ENCODE results near the gene CBR4.
A peak's percentile ranks its signal among the peaks of the same experiment; 100 is the strongest.

The CBR4 gene

DNA sequence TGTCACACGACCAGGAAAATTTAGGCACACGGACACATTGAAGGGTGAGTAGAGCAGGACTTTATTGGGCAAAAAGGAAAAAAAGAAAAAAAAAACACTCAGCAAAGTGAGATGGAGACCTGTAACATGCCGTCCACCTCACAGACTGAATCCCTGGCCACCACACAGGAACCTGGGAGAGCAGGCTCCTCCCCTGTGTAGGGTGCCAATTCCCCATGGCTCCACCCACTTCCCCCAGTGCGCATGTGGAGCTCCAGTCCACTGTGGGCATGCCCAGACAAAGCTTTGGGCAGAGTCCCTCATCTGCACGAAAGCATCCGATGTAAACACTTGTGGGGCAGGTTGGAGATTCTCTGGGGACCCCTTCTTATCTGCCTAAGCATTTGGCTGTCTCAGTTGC is 23.6 kb upstream of the CBR4 start:
- no peak for DNase-seq (ENCODE audit: low spot score)

DNA sequence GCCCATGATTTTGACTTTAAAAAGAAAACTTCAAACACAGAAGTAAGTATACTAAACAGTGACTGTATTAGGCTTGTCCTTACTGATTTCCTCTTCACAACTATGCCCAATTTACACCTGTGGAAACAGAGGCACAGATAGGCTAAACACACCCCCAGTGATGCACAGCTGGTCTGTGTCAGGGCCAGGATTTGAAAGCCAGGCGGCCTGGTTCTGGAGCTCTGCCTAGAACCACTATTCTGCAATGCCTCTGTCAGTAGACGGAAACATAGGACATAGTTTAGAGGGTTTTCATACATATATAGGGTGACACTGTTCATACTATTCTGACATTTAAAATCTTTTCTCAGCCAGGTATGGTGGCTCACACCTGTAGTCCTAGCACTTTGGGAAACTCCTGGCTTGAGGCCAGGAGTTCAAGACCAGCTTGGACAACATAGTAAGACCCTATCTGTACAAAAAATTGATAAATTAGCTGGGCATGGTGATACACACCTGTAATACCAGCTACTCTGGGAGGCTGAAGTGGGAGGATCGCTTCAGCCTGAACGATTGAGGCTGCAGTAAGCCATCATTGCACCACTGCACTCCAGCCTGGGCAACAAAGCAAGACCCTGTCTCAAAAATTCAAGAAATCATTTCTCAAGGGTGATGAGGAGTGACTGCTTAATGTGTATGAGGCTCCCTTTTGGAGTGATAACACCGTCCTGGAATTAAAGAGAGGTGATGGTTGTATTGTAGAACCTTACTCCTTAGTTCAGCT is 23.0 kb upstream of the CBR4 start:
- no peak for DNase-seq (ENCODE audit: low spot score)

GRCh38 chr4:169032194-169032593 is 22.1 kb upstream of the CBR4 start:
- no peak for DNase-seq (ENCODE audit: low spot score)

- DNase-seq (ENCODE audit: low spot score): no peak
Measured at GRCh38 chr4:169031392-169031791, 21.3 kb upstream of the CBR4 start.

DNA sequence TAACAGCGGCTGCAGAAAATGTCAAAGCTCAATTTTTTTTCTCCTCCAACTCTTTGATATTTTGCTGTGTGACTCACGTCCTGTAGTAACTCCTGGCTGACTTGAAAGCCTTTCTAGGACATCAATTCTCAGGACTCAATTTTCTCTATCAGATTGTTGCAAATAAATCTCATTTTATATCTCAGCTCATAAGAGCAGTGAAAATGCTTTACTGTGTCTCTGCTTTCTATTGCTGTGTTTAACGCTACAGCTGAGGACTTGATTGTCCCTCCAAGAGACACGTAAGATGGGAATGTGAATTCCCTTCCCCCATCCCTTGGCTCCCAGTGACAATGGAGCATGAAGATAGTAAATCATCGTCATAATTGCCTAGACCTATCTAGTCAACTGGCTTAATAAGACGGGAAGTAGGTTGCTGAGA is 20.5 kb upstream of the CBR4 start:
- DNase-seq (ENCODE audit: low spot score): peak; percentile 49

DNA sequence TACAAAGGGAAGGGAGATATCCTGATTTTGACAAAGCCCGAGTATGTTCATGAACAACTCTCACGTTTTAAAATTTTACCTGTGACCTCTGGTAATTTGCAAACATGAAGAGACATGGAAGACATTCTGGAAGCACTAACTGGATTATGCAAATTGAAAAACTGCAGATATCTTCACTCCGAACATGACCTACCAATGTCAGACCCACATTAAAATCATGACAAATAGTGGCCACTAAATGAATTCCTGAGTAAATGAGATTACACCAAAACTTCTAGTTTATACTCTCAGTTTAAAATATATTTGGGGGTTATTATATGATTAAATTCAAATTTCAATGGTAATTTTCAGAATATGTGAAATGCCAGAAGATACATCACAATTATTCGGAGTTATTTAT is 19.9 kb upstream of the CBR4 start:
- DNase-seq (ENCODE audit: low spot score): no peak

DNA sequence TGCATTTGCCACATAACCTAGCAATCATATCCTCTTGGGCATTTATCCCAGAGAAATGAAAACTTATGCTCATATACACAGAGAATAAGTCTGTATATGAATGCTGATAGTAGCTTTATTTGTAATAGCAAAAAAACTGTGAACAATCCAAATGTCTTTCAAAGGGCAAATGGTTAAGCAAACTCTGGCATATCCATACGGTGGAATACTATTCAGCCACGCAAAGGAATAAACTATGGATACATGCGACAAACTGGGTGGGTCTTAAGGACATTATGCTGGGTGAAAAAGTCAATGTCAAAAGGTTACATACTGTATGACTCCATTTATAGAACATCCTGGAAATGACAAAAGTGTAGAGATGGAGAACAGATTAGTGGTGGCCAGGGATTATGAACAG is 17.6 kb upstream of the CBR4 start:
- no peak for DNase-seq (ENCODE audit: low spot score)

- no peak for DNase-seq (ENCODE audit: low spot score)
Measured at GRCh38 chr4:169025184-169025583, 15.1 kb upstream of the CBR4 start.

- DNase-seq (ENCODE audit: low spot score): peak; percentile 50
Measured at GRCh38 chr4:169024762-169025161, 14.7 kb upstream of the CBR4 start.

- DNase-seq (ENCODE audit: low spot score): no peak
Measured at GRCh38 chr4:169018406-169018805, 8.4 kb upstream of the CBR4 start.

GRCh38 chr4:169017971-169018370 is 7.9 kb upstream of the CBR4 start:
- no peak for DNase-seq (ENCODE audit: low spot score)

GRCh38 chr4:169015186-169015623 is 5.2 kb upstream of the CBR4 start:
- peak; percentile 25 for DNase-seq (ENCODE audit: low spot score)

DNA sequence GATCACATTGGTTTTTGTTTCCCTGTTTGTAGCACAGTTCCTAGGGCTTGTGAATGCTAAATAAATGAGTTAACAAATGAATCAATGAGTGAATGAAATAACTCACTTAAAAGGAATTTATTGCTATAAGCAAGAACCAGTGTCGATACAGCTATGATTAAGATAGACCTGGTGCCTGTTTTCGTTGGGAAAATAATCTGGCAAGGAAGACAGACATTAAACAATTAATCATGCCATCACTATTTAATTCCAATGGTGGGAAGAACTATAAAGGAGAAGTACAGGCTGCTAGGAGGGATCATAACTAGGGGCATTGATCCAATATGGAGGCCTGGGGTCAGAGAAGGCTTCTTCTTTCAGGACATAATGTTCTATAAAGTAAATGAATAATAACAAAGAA is 4.5 kb upstream of the CBR4 start:
- peak; percentile 42 for DNase-seq (ENCODE audit: low spot score)

DNA sequence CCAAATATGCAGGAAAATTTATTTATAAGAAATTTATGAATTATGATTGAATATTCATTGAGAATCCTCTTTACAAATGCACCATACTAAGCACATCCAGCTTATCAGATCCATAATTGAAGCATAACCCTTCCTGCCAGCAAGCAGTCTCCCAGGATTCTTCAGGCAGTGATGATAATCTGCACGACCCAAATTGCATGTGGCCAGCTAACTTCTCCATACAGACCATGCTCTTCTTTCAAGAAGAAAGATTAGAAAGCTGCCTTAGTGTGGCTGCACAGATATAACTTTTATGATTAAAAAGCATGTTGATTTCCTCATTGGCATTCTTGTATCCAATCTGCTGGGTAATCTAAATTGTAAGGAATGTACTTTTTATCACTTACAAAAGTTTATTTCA is 3.3 kb upstream of the CBR4 start:
- no peak for DNase-seq (ENCODE audit: low spot score)

DNA sequence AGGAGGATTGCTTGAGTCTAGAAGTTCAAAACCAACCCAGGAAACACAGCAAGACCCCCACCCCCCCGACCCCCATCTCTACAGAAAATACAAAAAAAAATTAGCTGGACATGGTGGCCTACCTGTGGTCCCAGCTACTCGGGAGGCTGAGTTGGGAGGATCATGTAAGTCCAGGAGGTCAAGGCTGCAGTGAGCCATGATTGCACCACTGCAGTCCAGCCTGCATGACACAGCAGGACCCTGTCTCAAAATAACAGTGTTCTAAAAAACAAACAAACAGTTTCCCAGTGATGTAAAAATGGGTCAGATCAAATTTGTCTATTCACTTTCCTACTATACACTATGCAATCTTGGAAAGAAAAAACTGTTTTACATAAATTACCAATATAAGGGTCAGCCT is 2.0 kb upstream of the CBR4 start:
- no peak for DNase-seq (ENCODE audit: low spot score)

DNA sequence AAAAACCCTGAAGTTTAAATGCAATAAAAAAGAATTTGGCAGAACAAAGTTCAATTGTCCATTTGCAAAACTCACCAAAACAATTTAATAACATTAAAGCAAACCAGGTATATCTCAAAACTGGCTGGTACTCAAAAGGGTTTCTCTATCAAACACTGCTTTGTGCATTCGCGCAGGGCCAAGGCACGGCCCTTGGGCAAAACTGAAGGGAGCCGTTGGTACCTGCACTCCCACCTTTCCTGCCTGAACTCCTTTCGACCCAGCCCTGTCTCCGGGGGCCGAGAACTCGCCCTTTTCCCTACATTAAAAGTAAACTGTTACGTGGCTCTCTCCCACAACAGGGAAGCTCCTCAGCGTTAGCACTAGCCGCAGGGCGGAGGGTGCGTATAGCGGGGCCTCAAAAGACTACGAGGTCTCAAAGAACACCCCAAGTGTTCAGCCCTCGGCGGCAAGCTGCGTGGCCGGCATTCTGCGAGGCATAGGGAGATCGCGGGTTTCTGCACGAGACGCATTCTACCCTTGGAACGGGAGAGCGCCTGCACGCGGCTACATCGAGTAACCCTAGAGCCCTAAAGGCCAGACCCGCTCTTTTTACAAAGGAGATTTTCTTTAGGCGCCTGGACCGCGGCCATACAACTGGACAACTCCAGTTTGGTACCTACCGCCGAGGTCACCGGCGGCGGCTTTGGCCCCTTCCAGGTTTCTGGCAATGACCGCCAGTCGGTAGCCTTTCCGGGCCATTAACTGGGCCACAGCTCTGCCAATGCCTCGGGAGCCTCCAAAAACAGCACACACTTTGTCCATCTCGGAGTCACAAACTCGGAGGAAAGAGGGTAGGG is 550 bp downstream of the CBR4 start:
- peak; percentile 64 for DNase-seq (ENCODE audit: low spot score)

DNA sequence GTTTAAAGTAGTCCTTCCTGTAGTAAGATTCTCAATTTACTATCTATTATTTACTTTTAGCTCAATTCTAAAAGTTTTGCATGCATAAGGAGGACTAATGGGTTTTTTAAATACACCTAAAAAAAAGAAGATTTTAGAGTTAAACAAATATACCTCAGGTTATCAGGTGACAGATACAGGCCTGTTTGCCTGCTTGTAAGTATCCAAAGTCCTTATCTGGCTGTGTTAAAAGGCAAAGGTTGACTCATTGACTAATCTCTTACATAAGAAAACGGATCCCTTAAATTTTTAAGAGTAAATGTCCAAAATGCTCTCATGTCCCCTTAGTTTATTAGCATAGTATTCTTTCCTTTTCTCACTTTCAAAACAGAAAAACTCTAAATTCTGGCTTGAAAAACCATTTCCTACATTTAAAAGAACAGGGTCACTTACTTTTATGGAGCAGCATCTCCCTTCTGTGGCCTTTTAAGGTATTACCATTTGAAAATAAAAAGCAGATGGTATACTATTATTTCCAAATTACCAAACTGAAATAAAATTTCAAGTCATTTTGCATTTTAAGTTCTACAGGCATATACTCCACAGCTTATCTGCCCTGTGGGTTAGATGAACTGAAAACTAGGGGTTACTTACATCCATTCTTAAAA is 4.5 kb downstream of the CBR4 start:
- DNase-seq (ENCODE audit: low spot score): peak; percentile 26

GRCh38 chr4:169000315-169000714 is 9.7 kb downstream of the CBR4 start:
- no peak for DNase-seq (ENCODE audit: low spot score)

DNA sequence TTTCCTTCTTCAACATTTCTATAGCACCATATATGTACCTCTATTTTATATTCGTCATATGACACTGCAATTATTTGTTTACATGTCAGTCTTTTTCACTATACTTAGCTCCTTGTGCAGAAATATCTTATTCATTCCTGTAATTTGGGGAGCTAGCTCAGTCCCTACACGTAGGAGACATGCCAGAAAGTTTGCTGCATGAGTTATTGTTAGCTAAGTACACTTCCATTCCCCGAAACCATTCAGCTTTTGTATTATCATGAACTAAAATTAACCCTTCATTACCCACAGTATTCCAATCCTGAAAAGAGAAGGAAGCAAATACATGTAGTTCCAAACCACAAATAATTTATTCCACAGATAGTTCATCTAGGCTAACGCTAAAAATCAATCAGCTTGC is 10.2 kb downstream of the CBR4 start:
- no peak for DNase-seq (ENCODE audit: low spot score)

- DNase-seq (ENCODE audit: low spot score): no peak
Measured at GRCh38 chr4:168998596-168998995, 11.5 kb downstream of the CBR4 start.

GRCh38 chr4:168995537-168996295 is 14.3 kb downstream of the CBR4 start:
- DNase-seq (ENCODE audit: low spot score): no peak

GRCh38 chr4:168994958-168995357 is 15.1 kb downstream of the CBR4 start:
- no peak for DNase-seq (ENCODE audit: low spot score)
